HG03175 (cell line): ENCODE results near the gene PTX4.
"Not testable (repeated sequence)": the region's sequence is repeated elsewhere in the genome, so short reads cannot be mapped to it uniquely, and the experiment has no call there.

Experiments used
- ATAC-seq: cut with Tn5 transposase; IDR thresholded peaks from one replicate; pipeline ENCODE4 v1.9.1; 2021; ENCODE audit warnings: mild to moderate bottlenecking, moderate library complexity; ENCODE audit not compliant: unreplicated experiment

The PTX4 gene

GRCh38 chr16:1446296-1447080, 42.3 kb downstream of the PTX4 start:
- no peak for ATAC-seq

GRCh38 chr16:1445518-1446203, 43.1 kb downstream of the PTX4 start:
- ATAC-seq: no peak

DNA sequence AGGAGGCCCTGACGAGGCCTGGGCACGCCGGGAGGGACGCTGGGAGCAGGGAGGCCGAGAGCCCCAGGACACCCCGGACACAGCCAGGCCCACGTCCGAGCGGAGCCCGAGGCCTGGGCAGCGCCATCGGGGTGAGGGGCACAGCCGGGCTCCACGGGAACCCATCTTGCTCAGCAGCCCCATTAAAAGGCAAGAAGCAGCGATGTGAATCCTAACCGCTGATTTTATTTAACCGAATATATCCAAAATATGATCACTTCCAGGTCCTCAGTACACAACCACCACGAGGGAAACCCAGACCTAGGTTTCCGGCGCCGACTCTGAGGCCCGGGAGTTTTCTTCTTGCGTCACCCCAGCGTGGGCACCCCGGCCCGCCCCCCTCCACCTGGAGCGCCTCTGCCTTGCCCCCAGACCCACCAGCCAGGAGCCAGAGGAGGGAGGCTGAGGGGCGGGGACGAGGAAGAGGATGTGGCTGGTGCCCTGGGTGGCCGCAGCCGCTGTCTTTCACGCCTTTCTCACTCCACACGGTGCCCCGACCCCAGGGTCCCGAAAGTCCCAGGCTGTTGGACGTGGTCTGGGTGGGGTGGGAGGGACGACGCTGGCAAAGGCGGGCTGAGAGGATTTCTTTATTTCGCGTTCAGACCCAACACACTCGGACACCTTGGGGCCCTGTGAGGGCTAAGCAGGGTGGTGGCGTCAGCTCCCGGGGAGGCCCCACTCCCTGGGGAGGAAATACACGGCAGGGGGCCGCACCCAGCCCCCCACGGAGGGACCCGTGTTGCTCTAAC, 43.8 kb downstream of the PTX4 start:
- ATAC-seq: no peak

GRCh38 chr16:1443980-1444729, 44.6 kb downstream of the PTX4 start, which contains the start of gene CCDC154:
Gene CCDC154 (minus strand): TSS chr16:1444556. CDS start chr16:1444322, 234 bp downstream.
- ATAC-seq: no peak

- ATAC-seq: no peak
Measured at GRCh38 chr16:1443403-1443973, 45.3 kb downstream of the PTX4 start.

GRCh38 chr16:1442697-1443096, 46.0 kb downstream of the PTX4 start:
- no peak for ATAC-seq

DNA sequence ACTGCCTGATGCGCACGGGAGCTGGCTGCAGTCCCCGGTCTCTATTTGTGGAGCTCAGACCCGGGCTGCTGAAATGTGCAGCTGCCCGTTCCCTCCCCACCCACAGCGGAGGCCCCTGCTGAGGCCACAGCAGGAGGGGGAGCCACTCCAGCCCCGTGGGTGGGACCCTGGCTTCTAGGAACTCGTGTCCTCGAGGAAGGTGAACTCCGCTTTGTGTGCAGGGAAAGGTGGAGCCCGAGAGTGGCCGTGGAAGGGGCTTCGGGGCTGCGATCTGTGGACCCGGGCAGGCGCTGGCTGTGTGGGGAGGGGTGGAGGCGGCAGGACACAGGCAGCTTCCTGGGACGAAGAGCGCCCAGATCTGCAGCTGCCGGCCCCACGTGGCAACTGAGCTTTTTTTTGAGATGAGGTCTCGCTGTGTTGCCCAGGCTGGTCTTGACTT, 47.3 kb downstream of the PTX4 start:
- ATAC-seq: no peak

DNA sequence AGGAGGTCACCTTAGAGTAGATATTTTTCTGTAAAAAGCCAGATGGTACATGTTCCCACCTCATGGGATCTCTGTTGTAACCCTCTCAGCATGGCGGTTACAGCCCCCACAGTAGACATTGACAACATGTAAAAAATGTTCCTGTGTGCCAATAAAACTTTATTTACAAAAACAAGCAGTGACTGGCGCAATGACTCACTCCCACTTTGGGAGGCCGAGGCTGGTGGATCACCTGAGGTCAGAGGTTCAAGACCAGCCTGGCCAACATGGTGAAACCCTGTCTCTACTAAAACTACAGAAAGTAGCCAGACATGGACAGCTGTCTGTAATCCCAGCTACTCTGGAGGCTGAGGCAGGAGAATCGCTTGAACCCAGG, 49.1 kb downstream of the PTX4 start:
- not testable (repeated sequence) for ATAC-seq

DNA sequence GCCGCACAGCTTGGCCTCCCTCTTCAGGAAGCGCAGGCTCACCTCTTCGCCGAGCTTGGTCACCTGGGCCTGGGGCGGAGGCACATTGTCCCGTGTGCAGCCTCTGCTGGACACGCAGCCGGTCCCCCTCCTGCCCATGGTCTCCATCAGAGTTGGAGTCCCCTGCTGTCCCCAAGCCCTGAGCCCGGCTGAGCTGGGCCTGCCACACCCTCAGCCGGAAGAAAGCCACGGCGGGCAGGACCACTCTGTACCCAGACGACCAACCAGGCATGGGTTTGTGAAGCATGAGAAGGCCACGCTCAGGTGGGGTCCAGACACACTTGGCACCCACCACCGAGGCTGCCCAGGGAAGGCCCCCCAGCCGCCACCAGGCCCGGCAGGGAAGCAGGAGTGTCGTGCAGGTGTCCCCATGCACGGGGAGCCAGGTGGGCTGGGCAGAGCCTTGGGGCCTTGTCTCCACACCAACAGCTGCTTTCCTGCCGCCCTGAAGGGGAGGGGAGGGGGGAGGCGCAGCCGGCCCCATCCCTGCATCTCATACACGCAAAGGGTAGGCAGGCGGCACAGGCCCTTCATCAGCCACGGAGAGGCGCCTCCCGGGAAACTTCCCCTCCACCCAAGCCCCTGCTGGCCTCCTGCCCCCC, 49.6 kb downstream of the PTX4 start:
- ATAC-seq: no peak

GRCh38 chr16:1438229-1439057, 50.3 kb downstream of the PTX4 start:
- no peak for ATAC-seq

DNA sequence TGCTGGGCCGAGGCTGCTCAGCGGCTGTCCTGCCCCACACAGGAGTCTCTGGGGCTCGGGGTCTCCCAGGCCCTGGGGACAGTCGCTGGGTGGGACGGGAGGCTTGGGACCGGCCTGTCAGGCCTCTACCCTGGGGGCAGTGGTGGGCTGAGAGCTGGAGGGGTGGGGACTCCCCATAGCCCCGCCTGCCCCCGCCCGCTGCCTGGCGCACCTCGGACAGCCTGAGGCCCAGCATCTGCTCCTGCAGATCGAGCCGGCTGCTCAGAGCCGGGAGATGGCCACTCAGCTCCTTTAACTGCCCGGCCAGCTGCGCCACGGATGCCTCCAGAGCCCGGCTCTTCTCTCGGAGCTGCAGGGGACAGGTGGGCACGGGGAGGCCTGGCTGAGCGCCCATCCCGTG, 51.1 kb downstream of the PTX4 start:
- no peak for ATAC-seq

DNA sequence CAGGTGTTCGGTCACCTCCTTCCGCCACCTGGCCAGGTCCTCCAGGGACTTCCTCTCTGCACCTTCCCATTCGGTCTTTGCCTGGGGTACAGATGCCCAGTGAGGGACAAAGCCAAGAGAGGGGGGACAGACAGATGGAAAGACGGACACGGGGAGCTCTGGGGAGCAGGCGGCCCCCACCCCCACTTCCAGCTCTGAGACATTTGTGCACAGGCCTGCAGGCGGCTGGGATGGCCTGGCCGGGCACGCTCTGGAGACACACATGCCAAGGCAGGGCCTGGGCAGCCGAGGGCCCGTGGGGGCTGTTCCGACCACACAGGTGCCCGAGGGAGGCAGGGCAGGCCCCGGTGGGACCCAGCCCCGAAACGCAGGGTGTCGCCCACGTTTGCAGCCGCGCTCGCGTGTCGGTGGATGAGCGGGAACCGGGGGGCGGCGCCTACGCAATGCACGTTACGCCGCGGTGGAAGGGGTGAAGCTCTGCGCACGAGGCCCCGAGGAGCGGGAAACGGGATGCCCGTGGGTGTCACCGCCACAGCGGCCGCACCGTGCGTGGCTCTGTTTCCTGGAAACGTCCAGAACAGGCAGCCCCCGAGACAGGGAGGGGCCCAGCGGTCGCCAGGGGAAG, 51.9 kb downstream of the PTX4 start:
- no peak for ATAC-seq

GRCh38 chr16:1435921-1436697, 52.6 kb downstream of the PTX4 start:
- no peak for ATAC-seq
